Neural cell (in vitro differentiated cells): ENCODE results near the gene C1QC.

Experiments
- EP300 ChIP-seq: fragments of 450-650 bp; conservative IDR thresholded peaks from 2 replicates; pipeline ENCODE4 v1.6.1; 2014; ENCODE audit warnings: antibody characterized with exemption, mild to moderate bottlenecking, moderate library complexity; ENCODE audit not compliant: poor library complexity, severe bottlenecking
- EZH2 ChIP-seq: fragments of 200-600, 300-800 bp; shearing (Covaris generic), sonication (generic); IDR thresholded peaks from 2 replicates; pipeline ENCODE4 v1.6.1; 2014; ENCODE audit warnings: antibody characterized with exemption, low read length, borderline replicate concordance, mild to moderate bottlenecking; ENCODE audit not compliant: insufficient read depth, poor library complexity, severe bottlenecking
- MXI1 ChIP-seq: fragments of 450-650 bp; conservative IDR thresholded peaks from 2 replicates; pipeline ENCODE4 v1.6.1; 2014; ENCODE audit warnings: antibody characterized with exemption, mild to moderate bottlenecking; ENCODE audit not compliant: poor library complexity, severe bottlenecking
- POLR2AphosphoS5 ChIP-seq: IDR thresholded peaks from 2 replicates; pipeline ENCODE4 v1.6.1; 2012
- RAD21 ChIP-seq: fragments of 450-650 bp; conservative IDR thresholded peaks from 2 replicates; pipeline ENCODE4 v1.6.1; 2014; ENCODE audit warnings: antibody characterized with exemption, mild to moderate bottlenecking, moderate library complexity
- REST ChIP-seq: IDR thresholded peaks from 2 replicates; pipeline ENCODE4 v1.6.1; 2012; ENCODE audit warnings: borderline replicate concordance
- SMC3 ChIP-seq: fragments of 450-650 bp; conservative IDR thresholded peaks from 2 replicates; pipeline ENCODE4 v1.6.1; 2014; ENCODE audit warnings: antibody characterized with exemption, mild to moderate bottlenecking, moderate library complexity; ENCODE audit not compliant: poor library complexity
- TAF1 ChIP-seq: IDR thresholded peaks from 2 replicates; pipeline ENCODE4 v1.6.1; 2012; ENCODE audit warnings: low read depth
- TF ChIP-seq, protein P1 (sequence below): fragments of 450-650 bp; IDR thresholded peaks from 2 replicates; pipeline ENCODE4 v1.5.1; 2014; ENCODE audit warnings: antibody characterized with exemption, mild to moderate bottlenecking, moderate library complexity; ENCODE audit not compliant: poor library complexity, severe bottlenecking

DNA sequence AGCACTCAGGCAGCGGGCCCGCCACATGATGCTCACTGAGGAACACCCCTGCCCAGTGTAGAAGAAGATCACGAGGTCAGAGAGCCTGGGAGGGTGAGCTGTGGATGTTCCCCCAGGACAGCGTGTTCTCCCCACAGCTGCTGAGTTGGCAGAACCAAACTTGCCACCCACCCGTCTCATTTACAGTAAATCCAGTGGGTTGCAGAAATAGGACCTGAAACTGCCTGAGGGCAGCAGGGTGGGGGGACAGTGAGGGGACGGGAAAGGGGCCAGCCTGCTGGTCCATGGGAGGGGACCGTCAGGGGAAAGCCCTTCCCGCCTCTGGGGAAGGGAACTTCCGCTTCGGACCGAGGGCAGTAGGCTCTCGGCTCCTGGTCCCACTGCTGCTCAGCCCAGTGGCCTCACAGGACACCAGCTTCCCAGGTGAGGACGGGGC, 9.5 kb downstream of the C1QC start, which contains the start of gene C1QB:
- no peak for TF ChIP-seq POLR2AphosphoS5
- TF ChIP-seq, protein P1, sequence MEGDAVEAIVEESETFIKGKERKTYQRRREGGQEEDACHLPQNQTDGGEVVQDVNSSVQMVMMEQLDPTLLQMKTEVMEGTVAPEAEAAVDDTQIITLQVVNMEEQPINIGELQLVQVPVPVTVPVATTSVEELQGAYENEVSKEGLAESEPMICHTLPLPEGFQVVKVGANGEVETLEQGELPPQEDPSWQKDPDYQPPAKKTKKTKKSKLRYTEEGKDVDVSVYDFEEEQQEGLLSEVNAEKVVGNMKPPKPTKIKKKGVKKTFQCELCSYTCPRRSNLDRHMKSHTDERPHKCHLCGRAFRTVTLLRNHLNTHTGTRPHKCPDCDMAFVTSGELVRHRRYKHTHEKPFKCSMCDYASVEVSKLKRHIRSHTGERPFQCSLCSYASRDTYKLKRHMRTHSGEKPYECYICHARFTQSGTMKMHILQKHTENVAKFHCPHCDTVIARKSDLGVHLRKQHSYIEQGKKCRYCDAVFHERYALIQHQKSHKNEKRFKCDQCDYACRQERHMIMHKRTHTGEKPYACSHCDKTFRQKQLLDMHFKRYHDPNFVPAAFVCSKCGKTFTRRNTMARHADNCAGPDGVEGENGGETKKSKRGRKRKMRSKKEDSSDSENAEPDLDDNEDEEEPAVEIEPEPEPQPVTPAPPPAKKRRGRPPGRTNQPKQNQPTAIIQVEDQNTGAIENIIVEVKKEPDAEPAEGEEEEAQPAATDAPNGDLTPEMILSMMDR, result no peak
- no peak for TF ChIP-seq EZH2
- no peak for TF ChIP-seq EP300
- TF ChIP-seq TAF1, result no peak
- TF ChIP-seq REST, result no peak
- TF ChIP-seq SMC3, result no peak
- TF ChIP-seq RAD21, result no peak
- TF ChIP-seq MXI1, result no peak
